KOPT-K1 (cell line): ENCODE measurements around the gene EYA2.

ENCODE experiments used
- H3K27ac ChIP-seq: fragments of 200-600 bp; sonication (generic); 2 replicates; pipeline ENCODE4 v1.5.1; 2016; ENCODE audit warnings: antibody characterized with exemption, mild to moderate bottlenecking, low read depth, low read length; ENCODE audit not compliant: poor library complexity, severe bottlenecking
- H3K36me3 ChIP-seq: fragments of 200-600 bp; sonication (generic); 2 replicates; pipeline ENCODE4 v1.5.1; 2017; ENCODE audit warnings: antibody characterized with exemption, mild to moderate bottlenecking, low read length, moderate library complexity; ENCODE audit not compliant: insufficient read depth
- H3K9me3 ChIP-seq: fragments of 200-600 bp; sonication (generic); 2 replicates; pipeline ENCODE4 v1.5.1; 2017; ENCODE audit warnings: antibody characterized with exemption, low read length, mild to moderate bottlenecking; ENCODE audit not compliant: insufficient read depth, poor library complexity, severe bottlenecking

EYA2 gene

DNA sequence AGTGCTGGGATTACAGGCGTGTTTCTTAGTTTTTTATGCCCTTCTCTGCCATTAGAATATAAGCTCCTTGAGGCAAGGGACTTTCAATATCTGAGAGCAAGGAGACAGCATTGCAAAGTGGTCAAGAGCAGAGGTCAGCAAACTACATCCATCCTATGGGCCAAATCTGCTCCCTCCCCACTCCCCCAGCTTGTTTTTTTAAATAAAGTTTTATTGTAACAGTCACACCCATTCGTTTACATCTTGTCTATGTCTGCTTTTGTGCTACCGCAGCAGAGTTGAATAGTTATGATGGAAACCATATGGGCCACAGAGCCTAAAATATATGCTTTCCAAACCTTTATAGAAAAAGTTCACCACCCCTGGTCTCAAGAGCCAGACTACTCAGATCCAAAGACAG lies 227.9 kb downstream of the EYA2 start:
- no peaks in the 10 kb centered on the region for H3K9me3 ChIP-seq
- H3K36me3 ChIP-seq = no peaks in the 10 kb centered on the region
- no peak overlapping the region for H3K27ac ChIP-seq

DNA sequence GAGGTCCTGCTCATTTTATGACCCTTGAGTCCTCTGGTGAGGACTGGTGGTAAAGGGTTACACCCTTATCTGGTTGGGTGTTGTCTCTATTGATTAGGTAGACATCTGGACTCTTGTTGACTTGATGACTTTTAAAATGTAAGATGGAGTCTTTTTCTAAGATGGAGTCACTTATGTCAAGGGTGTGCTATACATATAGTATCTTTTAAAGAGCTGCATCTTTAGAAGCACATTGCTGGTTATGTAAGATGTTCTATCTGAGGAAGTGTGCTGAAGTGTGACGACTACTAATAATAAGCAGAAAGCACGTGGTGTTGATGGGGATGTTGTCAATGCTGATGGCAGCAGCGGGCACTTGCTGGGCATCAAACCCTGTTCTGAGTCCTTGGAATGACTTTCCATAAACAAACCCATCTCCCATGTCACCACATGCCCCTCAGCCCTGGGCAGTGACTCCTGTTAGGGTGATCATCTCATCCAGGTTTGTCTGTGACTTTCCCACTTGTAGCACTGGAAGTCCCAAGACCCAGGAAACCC lies 229.6 kb downstream of the EYA2 start:
- Histone ChIP-seq H3K36me3 (no peaks in the 10 kb centered on the region), H3K27ac (no peak overlapping the region), H3K9me3 (no peaks in the 10 kb centered on the region)

DNA sequence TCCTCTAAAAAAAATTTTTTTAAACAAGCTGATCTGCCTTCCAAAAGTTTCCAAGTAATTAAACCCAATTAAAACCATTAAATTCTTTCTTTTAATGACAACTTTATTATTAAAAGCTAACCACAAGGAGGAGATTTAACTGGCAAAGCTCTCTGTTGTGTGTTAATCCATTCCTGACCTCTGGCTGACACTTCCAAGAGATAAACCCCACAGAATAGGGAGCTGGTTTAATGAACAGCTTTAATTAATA lies 230.8 kb downstream of the EYA2 start:
- Histone ChIP-seq H3K27ac (no peak overlapping the region), H3K36me3 (no peaks in the 10 kb centered on the region), H3K9me3 (no peaks in the 10 kb centered on the region)

DNA sequence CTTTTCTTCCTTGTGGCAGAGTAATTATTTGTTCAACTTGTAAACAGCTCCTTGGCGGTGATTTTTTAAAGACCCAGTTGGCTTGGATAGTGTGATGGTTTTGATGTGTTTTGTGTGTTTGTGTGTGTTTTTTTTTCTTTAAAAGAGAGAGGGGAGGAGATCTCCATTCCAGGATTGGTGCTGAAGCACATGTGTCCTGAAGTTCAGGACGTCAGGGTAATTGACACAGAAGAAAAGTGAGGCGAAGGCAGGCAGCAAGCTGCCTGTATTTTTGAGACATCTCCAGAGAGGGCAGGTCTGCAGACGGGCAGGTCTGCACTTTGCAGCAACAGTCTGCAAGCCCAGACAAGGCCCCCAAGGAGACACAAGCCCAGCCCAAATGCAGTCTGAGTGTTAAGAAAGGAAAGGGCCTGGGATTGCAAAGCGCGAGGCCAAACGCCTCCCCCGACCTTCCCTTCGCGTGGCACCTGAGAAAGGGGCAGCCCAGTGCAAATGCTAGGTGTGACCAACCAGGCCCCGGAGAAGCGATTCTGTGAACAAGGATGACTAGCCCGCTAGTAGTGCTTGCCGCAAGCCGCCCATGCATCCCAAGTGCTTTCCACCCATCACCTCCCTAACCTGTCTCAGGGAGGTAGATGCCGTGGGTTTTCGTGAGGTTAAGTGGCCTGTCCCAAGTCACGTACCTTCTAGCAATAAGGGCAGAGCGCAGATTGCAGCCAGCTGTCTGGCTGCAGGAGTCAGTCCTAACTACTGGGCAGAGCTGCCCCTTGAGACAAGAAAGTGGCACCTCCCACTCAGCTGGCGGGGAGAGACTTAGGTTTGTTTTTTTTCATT lies 231.3 kb downstream of the EYA2 start:
- H3K36me3 ChIP-seq = no peaks in the 10 kb centered on the region
- H3K27ac ChIP-seq = no peak overlapping the region
- H3K9me3 ChIP-seq = no peaks in the 10 kb centered on the region

DNA sequence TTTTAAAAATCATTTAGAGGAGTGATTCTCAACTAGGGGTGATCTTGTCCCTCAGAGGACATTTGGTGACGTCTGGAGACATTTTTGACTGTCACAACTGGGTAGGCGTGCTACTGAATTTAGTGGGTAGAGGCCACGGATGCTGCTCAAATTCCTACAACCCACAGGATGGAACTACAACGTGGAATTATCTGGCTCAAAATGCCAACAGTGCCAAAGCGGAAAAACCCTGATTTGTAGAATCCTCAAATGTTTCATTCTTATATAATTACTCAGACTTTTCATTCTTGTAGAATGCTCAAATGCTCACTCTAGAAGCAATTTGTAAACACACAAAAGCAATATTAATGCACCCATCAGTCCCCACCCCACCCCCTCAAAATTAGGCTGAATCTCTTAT lies 232.1 kb downstream of the EYA2 start:
- no peaks in the 10 kb centered on the region for H3K36me3 ChIP-seq
- H3K27ac ChIP-seq = no peak overlapping the region
- no peaks in the 10 kb centered on the region for H3K9me3 ChIP-seq

DNA sequence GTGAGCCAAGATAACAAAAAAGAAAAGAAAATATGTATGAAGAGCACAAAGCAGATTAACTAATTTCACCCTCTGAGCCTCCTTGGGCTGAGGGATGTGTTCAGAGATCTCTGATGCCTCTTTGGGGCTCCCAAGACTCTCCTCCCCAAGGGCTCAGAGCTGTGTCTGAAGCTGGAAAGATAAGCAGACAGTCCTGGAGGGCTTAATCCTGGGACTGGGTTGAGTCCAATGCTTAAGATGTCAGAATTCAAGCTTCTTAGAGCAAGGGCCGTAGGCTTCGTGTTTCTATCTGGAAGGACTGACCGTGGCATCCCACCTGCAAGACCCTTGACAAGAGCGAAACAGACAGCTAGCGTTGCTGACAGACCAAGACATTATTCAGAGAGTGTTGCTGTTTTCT lies 232.9 kb downstream of the EYA2 start:
- Histone ChIP-seq H3K9me3 (no peaks in the 10 kb centered on the region), H3K36me3 (no peaks in the 10 kb centered on the region), H3K27ac (no peak overlapping the region)

DNA sequence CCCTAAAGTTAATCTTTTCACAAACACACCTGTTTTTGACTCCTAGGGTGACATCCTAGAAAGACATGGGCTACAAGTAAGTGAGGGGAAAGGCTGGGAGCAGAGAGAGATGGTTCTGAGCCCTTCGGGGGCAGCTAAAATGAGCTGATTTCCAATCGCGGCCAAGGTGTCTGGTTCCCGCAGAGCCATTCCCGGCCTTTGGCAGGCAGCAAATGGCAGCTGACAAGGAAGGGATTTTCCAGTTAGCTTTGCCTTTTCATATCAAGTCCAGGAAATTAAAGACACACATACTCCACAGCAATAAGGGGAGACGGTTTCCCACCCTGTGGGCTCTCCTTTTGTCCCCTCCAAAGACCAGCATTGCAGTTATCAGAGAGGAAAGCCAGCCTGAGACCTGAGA lies 233.4 kb downstream of the EYA2 start:
- H3K27ac ChIP-seq = no peak overlapping the region
- no peaks in the 10 kb centered on the region for H3K36me3 ChIP-seq
- no peaks in the 10 kb centered on the region for H3K9me3 ChIP-seq

DNA sequence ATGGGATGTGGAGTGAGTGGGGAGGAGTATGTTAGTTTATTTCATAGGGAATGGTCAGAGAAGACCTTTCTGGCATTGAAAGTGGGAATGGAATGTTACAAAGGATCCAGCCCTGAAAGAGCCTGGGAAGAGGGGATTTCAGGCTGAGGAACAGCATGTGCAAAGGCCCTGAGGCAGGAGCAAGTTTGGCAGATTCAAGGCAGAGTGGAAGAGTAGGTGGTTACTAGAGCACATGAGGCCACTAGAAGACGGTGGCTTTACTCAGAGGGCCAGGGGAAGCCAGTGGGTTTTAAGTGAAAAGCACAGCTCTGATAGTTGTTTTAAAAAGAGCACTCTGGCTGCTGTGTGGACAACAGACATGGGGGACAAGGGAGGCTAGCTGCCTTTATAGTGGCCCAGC lies 234.7 kb downstream of the EYA2 start:
- no peaks in the 10 kb centered on the region for H3K9me3 ChIP-seq
- no peaks in the 10 kb centered on the region for H3K36me3 ChIP-seq
- H3K27ac ChIP-seq = no peak overlapping the region

DNA sequence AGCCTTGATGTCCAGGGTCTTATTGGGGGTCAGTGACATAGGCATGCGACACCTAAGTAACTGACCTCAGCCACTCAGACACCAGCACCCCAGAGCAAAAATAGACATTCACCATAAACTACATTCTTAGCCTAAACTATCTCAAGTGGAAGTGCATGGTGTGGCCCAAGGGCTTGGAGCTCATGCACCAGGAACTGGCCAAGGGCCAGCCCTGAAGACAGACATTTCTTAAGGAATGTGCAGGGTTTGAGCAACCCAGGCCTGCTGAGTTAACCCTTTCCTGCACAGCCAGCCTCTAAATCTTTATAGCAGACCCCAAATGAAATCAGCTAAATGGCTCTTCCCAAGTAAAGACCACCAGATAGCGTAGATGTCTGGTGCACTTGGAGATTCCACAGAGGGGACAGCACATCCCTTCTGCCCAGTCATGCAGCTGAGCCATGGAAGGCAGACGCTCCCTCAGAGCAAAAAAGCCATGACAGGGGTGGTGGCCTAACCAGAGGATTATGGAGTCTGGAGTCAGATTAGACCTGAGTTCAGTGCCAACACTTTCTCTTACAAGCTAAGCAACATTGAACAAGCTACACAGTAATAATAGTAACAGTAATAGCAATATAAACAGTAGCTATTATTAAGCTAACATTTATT lies 239.3 kb downstream of the EYA2 start:
- H3K27ac ChIP-seq = no peak overlapping the region
- no peaks in the 10 kb centered on the region for H3K36me3 ChIP-seq
- H3K9me3 ChIP-seq = no peaks in the 10 kb centered on the region

DNA sequence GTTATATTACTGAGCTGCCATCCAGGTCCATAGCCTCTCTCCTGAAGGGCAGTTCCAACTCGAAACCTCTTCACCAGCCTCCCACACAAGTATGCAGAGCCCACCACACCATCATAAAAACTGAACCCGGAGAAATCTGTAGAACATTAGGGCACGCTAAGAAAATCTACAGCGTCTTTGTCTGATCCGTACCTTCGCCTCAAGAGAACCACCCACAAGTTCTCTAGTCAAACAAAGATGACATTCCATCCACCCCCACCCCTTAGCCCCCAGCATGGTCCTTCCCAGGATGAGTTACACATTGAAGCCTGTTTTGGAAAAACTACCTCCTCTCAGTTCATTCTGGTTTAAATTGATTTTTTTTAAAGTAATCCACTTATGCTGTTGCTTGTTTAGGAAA lies 242.1 kb downstream of the EYA2 start:
- no peaks in the 10 kb centered on the region for H3K36me3 ChIP-seq
- no peak overlapping the region for H3K27ac ChIP-seq
- H3K9me3 ChIP-seq = peaks cover 7% of the 10 kb centered on the region

DNA sequence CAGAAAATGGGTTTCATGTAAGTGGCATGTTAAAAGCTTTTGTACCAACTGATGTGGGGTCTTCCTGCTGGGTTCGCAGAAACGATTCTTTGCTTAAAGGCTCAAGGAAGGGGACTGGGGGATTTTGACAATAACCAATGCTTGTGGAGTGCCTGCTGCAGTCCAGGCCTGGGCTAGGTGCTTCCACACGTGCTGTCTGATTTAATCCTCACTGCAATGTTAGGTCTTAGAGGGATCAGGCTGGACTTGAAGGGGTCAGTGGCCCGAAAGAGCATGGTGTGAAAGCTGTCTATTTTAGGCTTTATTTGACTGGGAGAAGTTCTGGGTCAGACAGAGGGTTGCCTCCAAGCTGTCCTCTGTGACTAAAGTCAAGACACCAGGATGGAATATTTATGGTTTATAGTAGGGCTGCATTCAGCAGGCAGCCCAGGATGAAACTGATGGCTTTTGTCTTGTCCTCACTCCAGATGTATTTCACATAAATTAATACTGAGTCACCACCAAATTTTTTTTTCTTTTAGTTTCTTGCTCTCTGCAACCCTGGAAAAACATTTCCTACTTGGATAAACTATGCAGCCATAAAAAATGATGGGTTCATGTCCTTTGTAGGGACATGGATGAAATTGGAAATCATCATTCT lies 242.7 kb downstream of the EYA2 start:
- Histone ChIP-seq H3K9me3 (peaks cover 9% of the 10 kb centered on the region), H3K36me3 (no peaks in the 10 kb centered on the region), H3K27ac (no peak overlapping the region)

DNA sequence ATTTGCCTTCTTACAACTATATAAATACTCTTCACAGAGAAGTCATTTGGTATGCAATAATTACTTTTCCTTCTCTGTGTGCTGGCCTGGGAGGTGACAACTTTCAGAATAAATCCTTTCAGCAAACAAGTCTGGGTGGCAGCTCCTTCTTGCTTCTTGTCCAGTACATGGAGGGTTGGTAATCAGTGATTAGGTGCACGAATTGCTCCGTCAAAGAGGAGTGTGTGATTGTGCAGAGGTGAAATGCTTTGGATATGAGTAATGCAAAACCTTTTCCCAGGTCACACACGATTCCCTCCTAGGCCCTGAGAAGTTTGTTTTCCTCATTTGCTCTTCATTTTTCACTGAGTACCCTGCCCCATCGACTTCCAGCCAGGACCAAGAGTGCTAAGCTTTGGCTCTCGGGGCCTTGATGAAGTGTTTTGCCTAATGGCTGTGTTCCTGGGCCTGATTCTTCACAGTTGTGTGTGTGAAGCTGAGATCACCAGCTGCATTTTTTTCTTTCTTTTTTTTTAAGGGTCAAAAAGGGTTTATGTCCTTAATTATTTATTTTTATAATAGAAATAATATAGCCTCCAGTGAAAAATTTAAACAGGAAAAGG lies 245.4 kb downstream of the EYA2 start:
- no peak overlapping the region for H3K27ac ChIP-seq
- peaks cover 9% of the 10 kb centered on the region for H3K9me3 ChIP-seq
- H3K36me3 ChIP-seq = no peaks in the 10 kb centered on the region

DNA sequence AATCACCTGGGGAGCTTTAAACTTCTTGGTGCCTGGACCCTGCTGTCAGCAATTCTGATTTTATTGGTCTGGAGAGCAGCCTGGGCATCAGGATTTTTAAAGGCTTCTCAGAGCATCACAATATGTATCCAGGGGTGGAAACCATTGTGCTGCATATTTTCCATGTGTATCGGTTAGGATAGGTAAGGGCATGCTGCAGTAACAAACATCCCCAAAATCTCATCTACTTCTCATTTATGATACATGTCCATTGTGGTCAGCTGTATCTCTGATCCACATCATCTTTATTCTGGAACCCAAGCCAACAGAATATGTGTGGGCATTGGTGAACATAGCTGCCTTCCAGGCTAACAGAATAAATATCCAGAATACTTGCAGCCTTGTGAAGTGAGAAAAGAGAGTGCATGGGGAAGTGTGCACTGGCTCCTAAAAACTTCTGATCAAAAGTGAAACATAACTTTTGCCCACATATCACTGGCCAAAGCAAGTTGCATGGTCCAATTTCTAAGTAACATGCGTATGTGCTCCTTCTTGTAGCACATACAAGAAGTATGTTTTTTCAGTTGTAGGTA lies 246.8 kb downstream of the EYA2 start:
- Histone ChIP-seq H3K36me3 (no peaks in the 10 kb centered on the region), H3K27ac (no peak overlapping the region), H3K9me3 (peaks cover 9% of the 10 kb centered on the region)

DNA sequence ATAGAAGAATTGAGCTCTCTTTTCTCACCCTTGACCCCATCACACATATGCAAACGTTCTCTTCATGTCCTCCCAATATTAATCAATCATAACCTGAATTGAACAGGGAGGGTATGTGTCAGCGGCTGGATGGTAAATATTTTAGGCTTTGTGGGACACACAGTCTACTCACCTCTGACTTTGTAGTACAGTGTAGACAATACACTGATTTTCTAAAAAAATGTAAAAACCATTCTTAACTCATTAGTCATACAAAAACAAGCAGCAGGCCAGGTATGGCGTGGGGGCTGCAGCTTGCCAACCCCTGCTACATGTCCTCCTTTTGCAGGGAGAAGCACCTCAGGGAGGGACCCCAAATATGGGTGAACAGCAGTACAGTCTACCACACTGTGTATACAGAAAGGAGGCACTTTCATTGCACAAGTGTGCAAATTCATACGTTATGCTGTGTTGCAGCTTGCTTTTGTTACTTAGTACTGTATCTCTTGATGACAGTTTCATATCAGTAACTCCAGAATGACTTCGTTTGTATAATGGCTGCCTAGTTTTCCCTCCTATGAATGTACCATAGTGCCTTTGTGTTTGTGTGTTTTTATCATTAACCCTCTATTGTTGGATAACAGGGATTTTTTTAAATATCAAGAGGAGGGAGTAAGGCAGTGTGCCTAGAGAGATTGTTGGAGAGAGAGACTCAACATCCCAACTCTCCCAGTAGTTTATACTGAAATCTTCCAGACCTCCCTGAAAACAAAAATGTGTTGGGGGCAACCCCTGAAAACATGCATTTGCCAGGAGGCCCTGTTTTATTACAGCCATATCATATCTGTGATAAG lies 247.5 kb downstream of the EYA2 start:
- Histone ChIP-seq H3K36me3 (no peaks in the 10 kb centered on the region), H3K27ac (no peak overlapping the region), H3K9me3 (peaks cover 9% of the 10 kb centered on the region)
